ENCODE data around the gene RPL7L1. TPM values are rescaled to one million over a fixed set of nuclear protein-coding genes. Genes with fewer than 3 reads are reported as not detected.
"Not testable (repeated sequence)": the region's sequence is repeated elsewhere in the genome, so short reads cannot be mapped to it uniquely, and the experiment has no call there.

The RPL7L1 gene
- 10 to 100 TPM; 60.0 to 94.2 (median 75.2) TPM for polyA plus RNA-seq (ENCODE audit: insufficient read length in 10 of 10)
- long read RNA-seq, donor 1, full-length matches to known transcripts: 11 of 11 reads
- long read RNA-seq, donor 1, partial matches to known transcripts: 0 of 11 reads
- long read RNA-seq, donor 1, other reads (novel, unspliced or antisense): 0 of 11 reads
- long read RNA-seq, donor 2, full-length matches to known transcripts: 10 of 10 reads
- long read RNA-seq, donor 2, partial matches to known transcripts: 0 of 10 reads
- long read RNA-seq, donor 2, other reads (novel, unspliced or antisense): 0 of 10 reads
- long read RNA-seq, donor 3: 0 reads
- long read RNA-seq, donor 4, full-length matches to known transcripts: 8 of 8 reads
- long read RNA-seq, donor 4, partial matches to known transcripts: 0 of 8 reads
- long read RNA-seq, donor 4, other reads (novel, unspliced or antisense): 0 of 8 reads
- long read RNA-seq, donor 5, full-length matches to known transcripts: 19 of 26 reads
- long read RNA-seq, donor 5, partial matches to known transcripts: 7 of 26 reads
- long read RNA-seq, donor 5, other reads (novel, unspliced or antisense): 0 of 26 reads
- long read RNA-seq, donor 6, full-length matches to known transcripts: 16 of 22 reads
- long read RNA-seq, donor 6, partial matches to known transcripts: 6 of 22 reads
- long read RNA-seq, donor 6, other reads (novel, unspliced or antisense): 0 of 22 reads
- long read RNA-seq, donor 7, full-length matches to known transcripts: 7 of 40 reads
- long read RNA-seq, donor 7, partial matches to known transcripts: 33 of 40 reads
- long read RNA-seq, donor 7, other reads (novel, unspliced or antisense): 0 of 40 reads
- long read RNA-seq, donor 8, full-length matches to known transcripts: 7 of 7 reads
- long read RNA-seq, donor 8, partial matches to known transcripts: 0 of 7 reads
- long read RNA-seq, donor 8, other reads (novel, unspliced or antisense): 0 of 7 reads
- long read RNA-seq, donor 9: 0 reads

DNA sequence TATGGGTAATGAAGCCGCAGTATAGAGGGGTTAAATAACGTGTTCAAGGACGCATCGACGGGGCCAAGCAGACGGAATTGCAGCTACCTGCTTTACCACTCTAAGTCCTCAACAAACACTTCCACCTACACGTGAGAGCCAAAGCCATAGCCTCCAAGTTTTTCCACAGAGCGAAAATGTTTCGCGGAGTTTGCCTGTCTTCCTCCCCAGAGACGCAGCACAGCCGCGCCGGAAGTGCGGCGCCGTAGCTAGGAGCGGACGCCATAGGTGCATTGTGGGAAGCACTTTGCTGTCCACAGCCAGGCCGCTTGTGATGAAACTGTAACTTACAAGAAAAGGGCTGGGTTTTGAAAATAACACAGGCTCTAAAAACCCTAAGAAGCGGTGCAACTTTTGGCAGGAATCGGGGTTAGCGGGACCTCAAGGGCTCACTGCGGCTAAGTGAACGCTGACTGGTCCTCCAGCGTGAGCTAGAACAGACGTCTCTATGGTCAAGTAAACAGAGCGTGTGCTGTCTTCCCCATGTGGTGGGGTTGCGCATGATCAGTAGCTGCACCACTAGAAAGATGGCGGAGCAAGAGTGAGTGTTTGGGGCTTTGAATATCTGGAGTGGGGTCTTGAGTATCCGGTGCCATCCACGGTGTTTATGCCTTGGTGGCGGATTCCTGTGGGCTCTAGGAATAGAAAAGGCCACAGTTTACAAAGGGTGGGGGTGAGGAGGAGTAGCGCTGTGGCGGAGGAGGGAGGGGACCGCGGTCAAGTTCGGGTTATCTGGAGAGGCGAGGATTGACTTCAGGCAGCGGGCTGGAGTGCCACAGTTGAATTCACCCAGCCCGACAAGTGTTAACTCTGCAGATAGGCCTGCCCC is at the start of gene RPL7L1:
Gene RPL7L1 (plus strand): TSS at position 245 of the 868 bp plus-strand sequence. CDS start 295 bp downstream, at position 540.
- DNase-seq: peak; percentile 90 to 97 (median 92)

GRCh38 chr6:42831237-42831636 is 48.2 kb upstream of the RPL7L1 start:
- no peak for DNase-seq

- no peak for DNase-seq
Measured at GRCh38 chr6:42834056-42834455, 45.4 kb upstream of the RPL7L1 start.

- DNase-seq: no peak
Measured at GRCh38 chr6:42841844-42842584, 37.4 kb upstream of the RPL7L1 start.

DNA sequence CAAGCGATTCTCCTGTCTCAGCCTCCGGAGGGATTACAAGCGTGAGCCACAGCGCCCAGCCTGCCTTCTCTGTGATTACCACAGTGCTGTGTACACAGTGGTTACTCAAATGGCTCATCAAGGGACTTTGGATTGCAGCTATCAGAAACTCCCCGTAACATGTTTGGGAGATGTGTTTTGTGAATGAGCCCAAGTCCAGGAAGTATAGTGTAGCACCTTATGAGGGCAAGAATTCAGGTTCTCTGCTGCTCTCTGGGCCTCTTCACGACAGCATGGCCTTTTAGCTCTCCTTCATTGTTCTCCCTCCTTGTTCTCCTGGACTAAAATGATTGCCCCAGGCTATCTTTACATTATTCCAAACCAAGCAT is 34.1 kb upstream of the RPL7L1 start:
- DNase-seq: no peak

GRCh38 chr6:42846505-42846904 is 32.9 kb upstream of the RPL7L1 start:
- no peak for DNase-seq

DNA sequence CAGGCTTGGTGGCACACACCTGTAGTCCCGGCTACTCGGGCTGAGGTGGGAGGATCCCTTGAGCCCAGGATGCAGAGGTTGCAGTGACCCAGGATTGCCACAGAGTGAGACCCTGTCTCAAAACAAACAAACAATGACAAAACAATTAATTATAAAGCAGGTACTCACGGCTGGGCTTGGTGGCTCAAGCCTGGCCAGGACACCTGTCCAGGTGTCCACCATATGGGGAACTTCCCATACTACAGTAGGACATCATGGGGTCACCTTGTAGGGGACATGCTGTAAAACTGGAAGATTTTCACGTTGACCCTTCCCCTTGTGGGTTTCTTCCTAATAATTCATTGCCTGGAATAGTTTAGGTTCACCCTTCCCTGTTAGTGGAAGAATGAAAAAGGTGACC is 30.7 kb upstream of the RPL7L1 start:
- DNase-seq: no peak

DNA sequence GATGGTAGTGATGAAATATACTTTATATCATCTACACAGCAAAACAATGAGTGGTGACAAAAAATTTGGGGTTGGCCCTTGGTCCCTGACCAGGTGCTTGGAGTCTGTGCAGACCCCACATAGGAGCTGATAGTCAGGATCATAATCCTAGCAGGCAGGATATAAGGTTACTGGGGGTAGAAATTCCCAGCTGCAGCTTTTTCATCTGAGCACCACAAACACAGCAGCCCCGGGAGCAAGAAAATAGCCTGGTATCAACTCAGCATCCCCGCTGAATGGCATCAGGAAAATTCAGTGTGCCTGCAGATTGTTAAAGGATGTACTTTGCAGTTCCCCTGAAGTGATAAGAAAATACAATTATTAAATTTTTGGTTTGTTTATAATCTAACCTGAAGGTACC is 27.8 kb upstream of the RPL7L1 start:
- no peak for DNase-seq

DNA sequence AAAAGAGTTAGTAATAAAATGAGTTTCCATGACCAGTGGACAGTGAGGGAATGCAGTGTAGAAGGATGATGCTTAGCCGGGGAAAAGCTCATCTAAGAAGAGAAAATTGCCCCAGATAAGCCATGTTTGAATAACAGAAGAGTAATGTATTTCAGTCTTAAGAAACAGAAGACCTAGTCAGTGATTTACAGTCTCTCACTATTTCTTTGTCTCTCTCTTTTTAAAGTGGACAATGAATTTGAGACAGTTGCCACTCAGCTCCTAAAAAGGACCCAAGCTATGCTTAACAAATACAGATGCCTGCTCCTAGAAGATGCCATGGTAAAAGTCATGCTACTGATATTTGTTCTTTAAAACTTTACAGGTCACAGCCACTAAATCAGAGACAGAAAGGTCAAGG is 19.4 kb upstream of the RPL7L1 start:
- DNase-seq: no peak

DNA sequence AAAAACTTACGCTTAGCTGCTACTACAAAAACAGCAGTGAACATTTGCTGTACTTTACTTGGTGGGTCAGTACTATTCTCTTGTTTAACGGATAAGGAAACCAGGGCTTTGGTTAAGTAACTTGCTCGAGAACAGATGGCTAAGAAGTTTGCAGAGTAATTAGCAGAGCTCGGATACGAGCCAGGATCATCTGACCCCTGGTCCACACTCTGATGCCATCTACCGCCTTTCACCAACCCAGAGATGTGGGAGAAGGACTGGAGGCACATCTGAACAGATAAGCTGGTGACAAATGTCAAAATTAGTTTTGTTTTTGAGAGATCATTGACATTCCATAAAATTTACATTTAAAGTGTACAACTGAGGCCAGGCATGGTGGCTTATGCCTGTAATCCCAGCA is 18.9 kb upstream of the RPL7L1 start:
- no peak for DNase-seq

DNA sequence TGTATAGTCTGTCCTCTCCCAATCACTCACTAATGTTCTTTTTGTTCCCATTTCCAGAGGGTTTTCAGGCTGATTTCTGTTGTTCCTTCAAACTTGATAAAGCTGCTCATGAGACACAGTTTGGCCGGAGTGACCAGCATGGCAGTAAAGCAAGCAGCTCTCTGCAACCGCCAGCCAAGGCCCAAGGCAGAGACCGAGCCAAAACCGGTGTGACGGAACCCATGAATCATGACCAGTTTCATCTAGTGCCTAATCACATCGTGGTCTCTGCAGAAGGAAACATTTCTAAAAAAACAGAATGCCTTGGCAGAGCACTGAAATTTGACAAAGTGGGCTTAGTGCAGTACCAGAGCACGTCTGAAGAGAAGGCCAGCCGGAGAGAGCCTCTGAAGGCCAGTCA is 14.8 kb upstream of the RPL7L1 start:
- no peak for DNase-seq

GRCh38 chr6:42870145-42870936 is 9.1 kb upstream of the RPL7L1 start:
- no peak for DNase-seq

DNA sequence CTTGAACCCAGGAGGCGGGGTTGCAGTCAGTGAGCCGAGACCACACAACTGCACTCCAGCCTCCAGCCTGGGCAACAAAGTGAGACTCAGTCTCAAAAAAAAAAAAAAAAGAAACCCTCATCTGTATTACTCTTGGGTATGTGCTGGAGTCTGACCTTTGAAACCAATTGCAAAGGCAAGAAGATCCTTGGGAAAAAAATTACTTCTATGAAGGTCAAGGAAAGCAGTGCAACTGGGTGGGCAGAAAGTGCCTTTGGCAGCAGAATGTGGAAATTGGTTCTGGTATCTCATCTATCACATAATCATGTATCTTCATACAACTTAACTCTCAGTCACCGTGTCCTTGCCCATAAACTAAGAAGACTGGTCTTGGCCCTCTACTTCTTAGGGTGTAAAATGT is 7.7 kb upstream of the RPL7L1 start:
- DNase-seq: no peak

GRCh38 chr6:42873313-42873712 is 6.1 kb upstream of the RPL7L1 start:
- no peak for DNase-seq

DNA sequence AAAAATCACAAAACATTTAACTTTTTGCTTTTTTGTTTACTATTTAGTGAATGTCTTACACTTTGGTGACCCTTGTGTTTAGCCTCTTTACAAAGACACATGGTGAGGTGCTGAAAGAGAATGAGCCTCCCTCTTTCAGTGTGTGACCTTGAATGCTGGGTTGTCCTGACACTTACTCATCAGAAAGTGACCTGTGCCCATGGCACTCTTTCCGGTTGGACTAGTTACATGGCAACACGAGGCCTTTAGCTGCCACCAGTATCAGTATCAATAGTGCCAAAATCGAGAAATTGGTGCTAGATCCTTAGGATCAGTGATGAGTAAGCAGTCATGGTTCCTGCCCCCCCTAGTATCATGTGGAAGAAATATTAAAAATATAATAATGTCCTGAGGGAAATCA is 1.7 kb upstream of the RPL7L1 start:
- no peak for DNase-seq

- DNase-seq: not testable (repeated sequence)
Measured at GRCh38 chr6:42880240-42880817, 913 bp downstream of the RPL7L1 start.

DNA sequence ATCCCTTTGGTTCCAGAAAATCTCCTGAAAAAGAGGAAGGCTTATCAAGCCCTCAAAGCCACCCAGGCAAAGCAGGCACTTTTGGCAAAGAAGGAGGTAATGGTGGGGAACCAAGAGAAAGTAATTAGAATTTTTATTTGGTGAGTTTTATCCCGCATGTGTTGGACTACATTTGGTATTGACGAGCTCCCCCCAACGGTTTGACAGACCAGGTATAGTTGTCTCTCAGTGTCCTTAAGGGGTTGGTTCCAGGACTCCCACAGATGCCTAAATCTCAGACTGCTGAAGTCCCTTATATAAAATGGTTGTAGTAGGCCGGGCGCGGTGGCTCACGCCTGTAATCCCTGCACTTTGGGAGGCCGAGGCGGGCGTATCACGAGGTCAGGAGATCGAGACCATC is 1.5 kb downstream of the RPL7L1 start:
- not testable (repeated sequence) for DNase-seq

DNA sequence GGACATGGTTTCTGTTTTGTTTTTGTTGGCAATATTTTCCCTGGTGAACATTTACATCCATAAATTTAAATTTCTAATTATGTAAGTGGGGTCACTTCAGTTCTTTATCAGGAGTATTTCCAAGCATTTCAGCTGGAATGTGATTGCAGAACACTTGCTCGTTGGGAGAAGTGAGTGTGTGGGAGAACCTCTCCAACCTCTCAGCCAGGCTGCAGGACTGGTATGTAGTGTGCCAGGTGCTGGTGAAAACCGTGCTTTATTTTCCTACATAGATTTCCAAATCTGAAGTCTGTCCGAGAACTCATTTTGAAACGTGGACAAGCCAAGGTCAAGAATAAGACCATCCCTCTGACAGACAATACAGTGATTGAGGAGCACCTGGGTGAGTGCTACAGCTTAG is 6.3 kb downstream of the RPL7L1 start:
- DNase-seq: no peak

DNA sequence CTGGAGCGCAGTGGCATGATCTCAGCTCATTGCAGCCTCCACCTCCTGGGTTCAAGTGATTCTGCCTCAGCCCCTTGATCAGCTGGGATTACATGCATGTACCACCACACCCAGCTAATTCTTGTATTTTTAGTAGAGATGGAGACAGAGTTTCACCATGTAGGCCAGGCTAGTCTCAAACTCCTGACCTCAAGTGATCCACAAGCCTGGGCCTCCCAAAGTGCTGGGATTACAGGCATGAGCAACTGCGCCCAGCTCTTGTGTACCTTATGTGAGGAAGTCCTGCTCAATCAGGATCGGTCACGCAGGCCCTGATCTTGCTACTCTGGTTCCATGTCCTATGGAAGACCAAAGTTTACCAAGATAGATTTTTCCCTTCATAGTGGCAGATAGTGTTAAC is 8.8 kb downstream of the RPL7L1 start:
- not testable (repeated sequence) for DNase-seq

DNA sequence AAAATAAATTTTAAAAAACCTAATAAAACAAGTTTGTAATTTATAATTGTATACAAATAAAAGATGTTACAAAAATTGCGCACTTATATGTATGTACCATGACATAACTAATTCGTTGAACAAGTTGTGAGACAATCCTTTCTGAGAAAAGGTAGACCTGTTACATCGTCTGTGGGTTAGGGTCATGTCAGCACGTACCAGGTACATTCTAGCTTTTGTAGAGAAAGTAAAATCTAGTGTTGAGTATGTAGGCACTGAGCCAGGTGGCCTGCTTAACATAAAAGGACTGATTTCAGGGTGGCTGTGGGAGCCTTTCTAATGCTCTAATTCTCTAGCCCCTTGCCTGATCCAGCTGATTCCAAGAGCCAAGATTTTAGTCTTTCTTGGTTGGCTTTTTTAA is 10.4 kb downstream of the RPL7L1 start:
- no peak for DNase-seq
